GM21423 (cell line): ENCODE data around the gene OR2C3.
A peak's percentile ranks its signal among the peaks of the same experiment; 100 is the strongest.
"Not testable (repeated sequence)": the region's sequence is repeated elsewhere in the genome, so short reads cannot be mapped to it uniquely, and the experiment has no call there.

ENCODE experiments used
- ATAC-seq: cut with Tn5 transposase; IDR thresholded peaks from one replicate; pipeline ENCODE4 v1.9.1; 2021; ENCODE audit warnings: mild to moderate bottlenecking, moderate library complexity; ENCODE audit not compliant: unreplicated experiment

OR2C3 gene

DNA sequence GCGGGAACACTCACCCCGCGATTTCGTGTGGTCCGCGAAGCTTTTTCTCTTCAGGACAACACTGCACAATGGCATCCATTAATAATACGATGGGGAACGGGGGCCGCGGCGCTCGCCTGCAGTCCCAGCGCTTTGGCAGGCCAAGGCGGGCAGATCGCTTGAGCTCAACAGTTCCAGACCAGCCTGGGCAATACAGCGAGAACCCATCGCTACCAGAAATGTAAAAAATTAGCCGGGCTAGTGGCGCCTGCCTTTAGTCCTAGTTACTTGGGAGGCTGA is 17.7 kb downstream of the OR2C3 start:
- no peak for ATAC-seq

DNA sequence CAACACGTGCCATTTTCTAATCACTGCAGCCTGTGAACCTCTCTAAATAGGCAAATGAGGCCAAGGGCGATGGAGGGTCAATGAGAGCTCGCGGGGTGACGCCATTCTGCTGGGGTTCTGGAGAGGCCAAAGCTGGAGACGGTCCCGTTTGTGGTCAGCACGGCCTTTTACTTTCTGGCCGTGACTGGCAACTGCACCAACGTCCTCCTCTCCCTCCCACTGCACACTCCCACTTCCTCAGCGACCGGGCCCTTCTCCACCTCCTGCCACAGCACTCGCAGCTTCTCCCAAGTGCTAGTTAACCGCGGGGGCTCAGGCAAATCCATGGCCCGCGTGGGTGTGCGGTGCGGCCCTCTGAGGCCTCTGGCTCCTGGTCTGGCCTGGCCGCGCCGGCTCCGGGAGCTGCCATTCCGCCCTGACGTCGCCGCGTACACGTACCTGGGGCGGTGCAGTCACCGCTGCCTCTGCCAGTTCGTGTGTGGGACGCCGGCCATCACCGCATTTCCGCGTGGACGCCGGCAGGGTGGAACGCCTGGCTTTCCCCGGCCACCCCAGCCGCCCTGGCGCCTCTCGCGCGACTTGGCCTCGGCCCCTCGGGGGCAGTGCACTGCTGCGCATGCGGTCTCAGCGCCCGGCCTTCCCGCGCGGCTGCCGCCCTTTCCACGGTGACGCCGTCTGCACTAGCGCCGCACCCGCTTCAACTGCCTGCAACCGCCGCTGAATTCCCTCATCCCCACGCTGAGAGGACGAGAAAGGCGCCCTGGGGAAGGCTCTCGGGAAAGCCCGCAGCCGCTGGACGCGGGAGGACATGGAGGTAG is 18.2 kb downstream of the OR2C3 start:
- no peak for ATAC-seq

DNA sequence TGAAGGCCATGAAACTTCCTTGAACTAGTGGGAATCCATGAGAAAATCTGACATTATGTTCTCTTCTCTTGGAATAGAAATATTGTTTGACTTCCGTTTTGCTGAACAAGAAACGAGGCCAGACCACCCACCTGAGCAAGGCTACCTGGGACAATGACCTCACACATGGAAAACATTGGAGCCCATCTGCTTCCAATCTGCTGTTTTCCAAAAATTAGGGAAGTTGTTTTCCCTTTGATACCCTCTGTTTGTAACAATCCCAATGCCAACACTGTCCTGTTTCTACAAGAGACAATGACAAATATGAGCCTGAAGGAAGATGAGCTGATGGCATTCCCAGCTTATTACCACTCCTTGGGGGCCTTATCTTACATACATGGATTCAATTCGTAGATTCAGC is 29.4 kb downstream of the OR2C3 start:
- ATAC-seq = no peak

DNA sequence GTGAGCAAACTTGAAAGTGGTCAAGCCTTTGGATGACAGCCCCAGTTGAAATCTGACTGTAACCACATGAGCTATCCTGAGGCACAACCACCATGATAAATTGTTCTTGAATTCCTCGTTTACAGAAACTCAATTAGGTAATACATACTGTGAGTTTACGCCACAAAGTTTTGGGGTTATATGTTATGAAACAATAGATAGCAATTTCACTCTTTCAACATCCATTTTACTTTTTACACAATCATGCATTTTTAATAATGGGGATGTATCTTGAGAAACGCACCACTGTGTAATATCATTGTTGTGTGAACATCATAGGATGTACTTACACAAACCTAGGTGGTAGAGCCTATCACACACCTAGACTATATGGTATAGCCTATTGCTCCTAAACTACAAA is 35.4 kb downstream of the OR2C3 start:
- no peak for ATAC-seq

DNA sequence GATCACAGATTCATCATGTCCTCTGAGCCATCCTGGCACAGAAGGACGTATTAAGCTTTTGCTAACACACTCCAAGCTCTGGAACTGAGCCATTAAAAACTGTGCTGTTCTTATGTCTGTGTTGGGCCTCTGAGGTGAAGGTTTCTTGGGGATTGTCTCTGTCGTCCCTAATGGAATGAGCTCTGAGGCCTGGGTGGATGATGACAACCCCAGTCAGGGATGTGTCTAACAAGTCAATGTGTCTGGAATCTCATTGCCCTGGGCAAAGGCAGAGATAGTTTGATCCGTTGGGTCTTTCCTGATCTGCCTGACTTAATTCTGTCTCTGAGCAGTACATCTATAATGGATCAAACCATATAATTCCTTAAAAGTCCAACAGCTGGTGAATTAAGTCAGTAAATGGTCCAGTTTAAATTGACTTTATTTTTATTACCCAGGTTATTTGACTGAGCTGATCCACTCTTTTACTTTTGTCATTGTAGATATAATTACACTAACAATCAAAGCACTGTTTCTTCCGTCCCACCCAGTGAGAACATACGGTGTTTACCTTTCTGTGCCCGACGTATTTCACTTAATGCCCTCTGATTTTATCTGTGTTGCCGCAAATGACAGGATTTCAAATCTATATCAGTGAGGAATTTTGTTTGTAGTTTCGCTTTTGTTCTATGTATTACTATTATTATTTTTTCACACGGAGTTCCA is 39.5 kb downstream of the OR2C3 start:
- no peak for ATAC-seq

DNA sequence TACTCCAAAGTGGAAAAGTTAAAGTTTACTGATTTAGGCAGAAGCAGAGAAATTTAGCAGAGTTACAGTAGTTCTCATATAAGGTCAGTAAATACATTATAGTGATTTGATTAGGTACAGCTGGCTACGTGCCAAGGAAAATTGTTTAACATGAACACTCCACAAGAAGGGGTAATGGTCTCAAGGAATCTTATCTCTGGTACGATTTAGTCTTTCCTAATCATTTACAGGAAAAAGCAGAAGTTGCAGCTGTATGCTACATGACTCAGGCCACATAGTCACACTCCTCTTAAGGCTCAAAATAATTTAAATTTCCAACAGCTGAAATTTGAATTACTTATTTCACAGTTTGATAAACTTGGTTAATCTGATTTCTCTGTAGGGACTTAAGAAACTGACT is 41.5 kb downstream of the OR2C3 start:
- ATAC-seq = peak; percentile 86

DNA sequence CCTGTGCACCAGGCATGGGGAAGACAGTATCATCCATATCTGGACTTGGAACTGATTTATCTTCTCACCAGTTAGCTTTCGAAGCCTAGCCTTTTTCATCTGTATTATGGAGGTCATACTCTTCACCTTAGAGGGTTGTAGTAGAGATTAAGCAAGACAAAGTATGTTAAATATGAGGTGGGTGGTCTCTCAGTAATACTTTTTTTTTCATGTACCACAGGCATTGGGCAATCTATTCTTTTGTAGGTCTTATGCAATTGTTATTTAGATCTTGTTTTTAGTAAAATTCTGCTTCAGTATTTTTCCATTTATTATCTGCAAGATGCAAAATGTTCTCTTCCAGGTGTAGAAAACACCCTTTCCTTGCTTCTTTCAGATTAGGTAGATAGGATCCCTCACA is 43.1 kb downstream of the OR2C3 start:
- no peak for ATAC-seq

DNA sequence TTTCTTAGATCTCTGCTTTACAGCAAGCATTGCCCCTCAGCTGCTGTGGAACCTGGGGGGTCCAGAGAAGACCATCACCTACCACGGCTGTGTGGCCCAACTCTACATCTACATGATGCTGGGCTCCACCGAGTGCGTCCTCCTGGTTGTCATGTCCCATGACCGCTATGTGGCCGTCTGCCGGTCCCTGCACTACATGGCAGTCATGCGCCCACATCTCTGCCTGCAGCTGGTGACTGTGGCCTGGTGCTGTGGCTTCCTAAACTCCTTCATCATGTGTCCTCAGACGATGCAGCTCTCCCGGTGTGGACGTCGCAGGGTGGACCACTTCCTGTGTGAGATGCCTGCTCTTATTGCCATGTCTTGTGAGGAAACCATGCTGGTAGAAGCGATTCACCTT is 44.9 kb downstream of the OR2C3 start:
- no peak for ATAC-seq

DNA sequence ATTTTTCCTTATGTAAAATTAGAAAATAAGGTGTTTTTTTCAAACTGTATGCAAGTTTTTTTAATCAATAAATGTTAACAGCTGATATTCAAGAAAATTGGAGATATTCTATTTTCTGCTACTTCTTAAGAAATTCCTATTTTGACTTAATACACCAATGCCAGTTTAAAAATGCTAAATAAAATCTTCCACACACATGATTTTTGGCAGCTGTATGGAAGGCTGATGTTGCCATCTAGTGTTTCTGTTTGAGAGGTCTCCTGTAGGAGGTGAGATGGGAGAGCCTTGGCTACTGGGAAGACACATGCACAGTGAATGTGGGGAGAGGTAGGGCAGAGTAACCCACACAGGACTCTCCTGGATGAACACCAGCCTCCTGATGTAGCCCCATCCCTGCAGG is 49.2 kb downstream of the OR2C3 start:
- ATAC-seq = peak; percentile 84

DNA sequence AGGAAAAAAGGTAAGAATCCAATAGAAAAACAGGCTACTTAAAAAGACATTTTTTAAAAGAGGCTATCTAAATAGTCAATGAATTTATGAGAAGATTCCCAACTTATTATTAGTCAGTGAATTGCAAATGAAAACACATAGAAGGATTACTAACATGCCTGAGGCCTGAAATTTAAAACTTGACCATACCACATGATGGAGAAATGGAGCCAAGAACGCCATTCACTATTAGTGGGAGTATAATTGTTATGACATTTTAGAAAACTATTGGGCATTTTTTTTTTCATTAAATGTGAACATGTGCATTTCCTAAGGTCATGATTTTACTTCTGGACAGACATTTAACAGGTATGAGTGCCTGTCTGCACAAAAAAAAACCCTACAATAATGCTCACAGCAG is 53.5 kb downstream of the OR2C3 start:
- ATAC-seq = no peak

DNA sequence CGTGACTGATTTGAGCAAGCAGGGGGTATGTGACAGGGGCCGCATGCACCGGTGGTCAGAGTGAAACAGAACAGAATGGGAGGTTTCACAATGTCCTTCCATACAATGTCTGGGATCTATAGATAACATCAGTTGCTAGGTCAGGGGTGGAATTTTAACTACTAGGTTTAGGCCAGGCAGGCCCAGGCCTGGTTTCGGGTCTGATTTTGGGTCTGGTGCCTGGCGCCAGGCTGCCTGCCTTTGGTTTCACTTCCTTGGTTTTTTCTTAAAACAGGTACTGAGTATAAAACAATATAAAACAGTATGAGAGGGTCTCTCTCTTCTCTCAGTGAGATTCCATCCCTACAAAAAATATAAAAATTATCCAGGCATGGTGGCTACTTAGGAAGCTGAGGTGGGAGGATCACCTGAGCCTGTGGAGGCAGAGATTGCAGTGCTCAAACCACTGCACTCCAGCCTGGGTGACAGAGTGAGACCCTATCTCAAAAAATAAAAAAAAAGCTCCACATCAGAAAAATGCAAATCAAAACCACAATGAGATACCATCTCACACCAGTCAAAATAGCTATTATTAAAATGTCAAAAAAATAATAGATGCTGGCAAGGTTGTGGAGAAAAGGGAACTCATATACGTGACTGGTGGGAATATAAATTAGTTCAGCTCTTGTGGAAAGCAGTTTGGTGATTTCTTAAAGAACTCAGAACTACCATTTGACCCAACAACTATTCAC is 59.7 kb downstream of the OR2C3 start:
- ATAC-seq = not testable (repeated sequence)

DNA sequence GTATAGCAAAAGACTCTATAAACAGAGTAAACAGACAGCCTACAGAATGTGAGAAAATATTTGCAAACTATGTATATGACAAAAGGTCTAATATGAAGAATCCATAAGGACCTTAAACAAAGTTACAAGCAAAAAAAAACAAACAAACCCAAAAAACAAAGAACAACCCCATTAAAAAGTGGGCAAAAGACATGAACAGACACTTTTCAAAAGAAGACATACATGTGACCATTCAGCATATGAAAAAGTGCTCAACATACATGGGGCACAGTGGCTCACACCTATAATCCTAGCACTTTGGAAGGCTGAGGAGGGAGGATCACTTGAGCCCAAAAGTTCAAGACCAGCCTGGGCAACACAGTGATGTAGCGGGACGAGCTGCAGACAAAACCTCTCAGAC is 60.4 kb downstream of the OR2C3 start:
- no peak for ATAC-seq
